ENCODE data around the gene FXYD6.

- TF ChIP-seq CTCF (IDR thresholded peaks at IDR 0.05) (no peak), POLR2AphosphoS5 (IDR thresholded peaks at IDR 0.05) (no peak), EP300 (IDR thresholded peaks at IDR 0.05) (no peak), POLR2A (IDR thresholded peaks at IDR 0.05) (no peak)
Measured at GRCh38 chr11:117905524-117905923, 29.1 kb upstream of the FXYD6 start.

Measured in stomach (tissue), 4 donors.